HL-60 (cell line): ENCODE measurements around the gene ALOX12.

Experiments
- GABPA ChIP-seq: IDR thresholded peaks from 2 replicates; pipeline ENCODE4 v1.6.1; 2012; ENCODE audit warnings: low read depth
- POLR2AphosphoS5 ChIP-seq: IDR thresholded peaks from 2 replicates; pipeline ENCODE4 v1.6.1; 2012; ENCODE audit warnings: low read depth
- SPI1 ChIP-seq: IDR thresholded peaks from 2 replicates; pipeline ENCODE4 v1.6.1; 2012; ENCODE audit warnings: low read depth, mild to moderate bottlenecking, borderline replicate concordance
- TF ChIP-seq, protein P1 (sequence below): IDR thresholded peaks from one replicate; pipeline ENCODE4 v1.5.1; 2011; ENCODE audit warnings: low read length, control low read depth, inconsistent platforms; ENCODE audit not compliant: insufficient read depth
- TF ChIP-seq, protein P2 (sequence below): IDR thresholded peaks from 2 replicates; pipeline ENCODE4 v1.6.1; 2012; ENCODE audit warnings: low read depth; ENCODE audit not compliant: insufficient replicate concordance

DNA sequence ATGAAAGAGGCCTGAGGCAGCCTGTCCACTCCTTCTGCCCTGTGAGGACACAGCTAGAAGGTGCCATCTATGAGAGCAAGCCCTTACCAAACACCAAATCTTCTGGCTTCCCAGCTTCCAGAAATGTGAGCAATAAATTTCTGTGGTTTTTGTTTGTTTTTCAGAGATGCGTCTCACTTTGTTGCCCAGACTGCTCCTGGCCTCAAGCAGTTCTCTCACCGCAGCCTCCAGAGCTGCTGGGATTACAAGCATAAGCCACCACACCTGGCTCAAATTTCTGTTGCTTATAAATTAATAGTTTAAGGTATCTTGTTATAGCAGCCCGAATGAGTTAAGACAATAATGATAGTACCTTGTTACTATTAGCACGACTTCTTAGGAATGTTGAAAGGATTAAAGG is 60.5 kb downstream of the ALOX12 start:
- TF ChIP-seq, protein P1, sequence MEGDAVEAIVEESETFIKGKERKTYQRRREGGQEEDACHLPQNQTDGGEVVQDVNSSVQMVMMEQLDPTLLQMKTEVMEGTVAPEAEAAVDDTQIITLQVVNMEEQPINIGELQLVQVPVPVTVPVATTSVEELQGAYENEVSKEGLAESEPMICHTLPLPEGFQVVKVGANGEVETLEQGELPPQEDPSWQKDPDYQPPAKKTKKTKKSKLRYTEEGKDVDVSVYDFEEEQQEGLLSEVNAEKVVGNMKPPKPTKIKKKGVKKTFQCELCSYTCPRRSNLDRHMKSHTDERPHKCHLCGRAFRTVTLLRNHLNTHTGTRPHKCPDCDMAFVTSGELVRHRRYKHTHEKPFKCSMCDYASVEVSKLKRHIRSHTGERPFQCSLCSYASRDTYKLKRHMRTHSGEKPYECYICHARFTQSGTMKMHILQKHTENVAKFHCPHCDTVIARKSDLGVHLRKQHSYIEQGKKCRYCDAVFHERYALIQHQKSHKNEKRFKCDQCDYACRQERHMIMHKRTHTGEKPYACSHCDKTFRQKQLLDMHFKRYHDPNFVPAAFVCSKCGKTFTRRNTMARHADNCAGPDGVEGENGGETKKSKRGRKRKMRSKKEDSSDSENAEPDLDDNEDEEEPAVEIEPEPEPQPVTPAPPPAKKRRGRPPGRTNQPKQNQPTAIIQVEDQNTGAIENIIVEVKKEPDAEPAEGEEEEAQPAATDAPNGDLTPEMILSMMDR: no peak
- TF ChIP-seq POLR2AphosphoS5 (no peak), GABPA (no peak), SPI1 (no peak)
- TF ChIP-seq, protein P2, sequence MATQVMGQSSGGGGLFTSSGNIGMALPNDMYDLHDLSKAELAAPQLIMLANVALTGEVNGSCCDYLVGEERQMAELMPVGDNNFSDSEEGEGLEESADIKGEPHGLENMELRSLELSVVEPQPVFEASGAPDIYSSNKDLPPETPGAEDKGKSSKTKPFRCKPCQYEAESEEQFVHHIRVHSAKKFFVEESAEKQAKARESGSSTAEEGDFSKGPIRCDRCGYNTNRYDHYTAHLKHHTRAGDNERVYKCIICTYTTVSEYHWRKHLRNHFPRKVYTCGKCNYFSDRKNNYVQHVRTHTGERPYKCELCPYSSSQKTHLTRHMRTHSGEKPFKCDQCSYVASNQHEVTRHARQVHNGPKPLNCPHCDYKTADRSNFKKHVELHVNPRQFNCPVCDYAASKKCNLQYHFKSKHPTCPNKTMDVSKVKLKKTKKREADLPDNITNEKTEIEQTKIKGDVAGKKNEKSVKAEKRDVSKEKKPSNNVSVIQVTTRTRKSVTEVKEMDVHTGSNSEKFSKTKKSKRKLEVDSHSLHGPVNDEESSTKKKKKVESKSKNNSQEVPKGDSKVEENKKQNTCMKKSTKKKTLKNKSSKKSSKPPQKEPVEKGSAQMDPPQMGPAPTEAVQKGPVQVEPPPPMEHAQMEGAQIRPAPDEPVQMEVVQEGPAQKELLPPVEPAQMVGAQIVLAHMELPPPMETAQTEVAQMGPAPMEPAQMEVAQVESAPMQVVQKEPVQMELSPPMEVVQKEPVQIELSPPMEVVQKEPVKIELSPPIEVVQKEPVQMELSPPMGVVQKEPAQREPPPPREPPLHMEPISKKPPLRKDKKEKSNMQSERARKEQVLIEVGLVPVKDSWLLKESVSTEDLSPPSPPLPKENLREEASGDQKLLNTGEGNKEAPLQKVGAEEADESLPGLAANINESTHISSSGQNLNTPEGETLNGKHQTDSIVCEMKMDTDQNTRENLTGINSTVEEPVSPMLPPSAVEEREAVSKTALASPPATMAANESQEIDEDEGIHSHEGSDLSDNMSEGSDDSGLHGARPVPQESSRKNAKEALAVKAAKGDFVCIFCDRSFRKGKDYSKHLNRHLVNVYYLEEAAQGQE: no peak
